H9 (cell line): ENCODE measurements around the gene IL20RA. TPM values are rescaled to one million over a fixed set of nuclear protein-coding genes. Genes with fewer than 3 reads are reported as not detected.

Experiments
- DNase-seq: peaks from one replicate; pipeline ENCODE4 v3.0.0-alpha.2; 2017
- H2AFZ ChIP-seq: one replicate; pipeline ENCODE4 v1.6.1; 2013; ENCODE audit warnings: mild to moderate bottlenecking, low read length, control low read depth, moderate library complexity
- H2AK5ac ChIP-seq: 2 replicates; pipeline ENCODE4 v1.6.1; 2013; ENCODE audit warnings: low read length, control low read depth, mixed read lengths; ENCODE audit not compliant: insufficient read length
- H2BK120ac ChIP-seq: one replicate; pipeline ENCODE4 v1.6.1; 2013; ENCODE audit warnings: low read depth, mild to moderate bottlenecking, low read length, control low read depth, inconsistent platforms; ENCODE audit not compliant: poor library complexity, severe bottlenecking
- H2BK12ac ChIP-seq: 2 replicates; pipeline ENCODE4 v1.6.1; 2013; ENCODE audit warnings: low read length, control low read depth, mixed read lengths, low read depth; ENCODE audit not compliant: insufficient read length
- H2BK15ac ChIP-seq: 2 replicates; pipeline ENCODE4 v1.6.1; 2013; ENCODE audit warnings: low read depth, low read length, control low read depth
- H2BK20ac ChIP-seq: one replicate; pipeline ENCODE4 v1.6.1; 2013; ENCODE audit warnings: low read depth, mild to moderate bottlenecking, low read length, control low read depth, inconsistent platforms; ENCODE audit not compliant: poor library complexity, severe bottlenecking
- H2BK5ac ChIP-seq: 2 replicates; pipeline ENCODE4 v1.6.1; 2013; ENCODE audit warnings: low read length, control low read depth, mixed read lengths; ENCODE audit not compliant: insufficient read length
- H3K14ac ChIP-seq: 2 replicates; pipeline ENCODE4 v1.6.1; 2013; ENCODE audit warnings: low read length, control low read depth; ENCODE audit not compliant: insufficient read depth
- H3K18ac ChIP-seq: 2 replicates; pipeline ENCODE4 v1.6.1; 2013; ENCODE audit warnings: low read depth, mild to moderate bottlenecking, mixed read lengths, low read length, control low read depth; ENCODE audit not compliant: insufficient read length
- H3K23ac ChIP-seq: 2 replicates; pipeline ENCODE4 v1.6.1; 2013; ENCODE audit warnings: low read length, control low read depth, mixed read lengths, low read depth; ENCODE audit not compliant: insufficient read length
- H3K23me2 ChIP-seq: 2 replicates; pipeline ENCODE4 v1.6.1; 2013; ENCODE audit warnings: low read depth, mild to moderate bottlenecking, mixed read lengths, low read length, control low read depth; ENCODE audit not compliant: insufficient read length, poor library complexity, severe bottlenecking
- H3K27ac ChIP-seq: 2 replicates; pipeline ENCODE4 v1.5.1; 2013; ENCODE audit warnings: low read length, control low read depth, mixed read lengths, low read depth; ENCODE audit not compliant: insufficient read length
- H3K27me3 ChIP-seq: 2 replicates; pipeline ENCODE4 v1.6.1; 2013; ENCODE audit warnings: low read length, control low read depth, inconsistent platforms; ENCODE audit not compliant: insufficient read depth
- H3K4ac ChIP-seq: 2 replicates; pipeline ENCODE4 v1.6.1; 2013; ENCODE audit warnings: low read depth, mild to moderate bottlenecking, control low read depth, inconsistent platforms, low read length, moderate library complexity
- H3K4me1 ChIP-seq: 2 replicates; pipeline ENCODE4 v1.6.1; 2013; ENCODE audit warnings: low read length, control low read depth, inconsistent platforms; ENCODE audit not compliant: insufficient read depth
- H3K4me2 ChIP-seq: 2 replicates; pipeline ENCODE4 v1.6.1; 2013; ENCODE audit warnings: low read length, control low read depth, mixed read lengths; ENCODE audit not compliant: insufficient read length, insufficient read depth
- H3K56ac ChIP-seq: 2 replicates; pipeline ENCODE4 v1.6.1; 2013; ENCODE audit warnings: low read depth, mild to moderate bottlenecking, mixed read lengths, low read length, control low read depth; ENCODE audit not compliant: insufficient read length
- H3K79me1 ChIP-seq: 2 replicates; pipeline ENCODE4 v1.6.1; 2013; ENCODE audit warnings: low read depth, mild to moderate bottlenecking, moderate library complexity, low read length, control low read depth, inconsistent platforms; ENCODE audit not compliant: insufficient read depth, poor library complexity, severe bottlenecking
- H3K79me2 ChIP-seq: 2 replicates; pipeline ENCODE4 v1.6.1; 2013; ENCODE audit warnings: low read length, control low read depth, inconsistent platforms; ENCODE audit not compliant: insufficient read depth
- H3K9ac ChIP-seq: 2 replicates; pipeline ENCODE4 v1.6.1; 2013; ENCODE audit warnings: low read length, control low read depth, mixed read lengths; ENCODE audit not compliant: insufficient read length; ENCODE audit errors: extremely low read depth
- H3K9me3 ChIP-seq: one replicate; pipeline ENCODE4 v1.6.1; 2013; ENCODE audit warnings: low read depth, low read length, inconsistent platforms; ENCODE audit not compliant: control insufficient read depth
- H3T11ph ChIP-seq: one replicate; pipeline ENCODE4 v1.6.1; 2013; ENCODE audit warnings: mild to moderate bottlenecking, low read length, control low read depth, inconsistent platforms
- H4K20me1 ChIP-seq: one replicate; pipeline ENCODE4 v1.6.1; 2013; ENCODE audit not compliant: control insufficient read depth, insufficient read length, insufficient read depth
- H4K5ac ChIP-seq: 2 replicates; pipeline ENCODE4 v1.6.1; 2013; ENCODE audit warnings: low read depth, mild to moderate bottlenecking, mixed read lengths, low read length, control low read depth; ENCODE audit not compliant: insufficient read length
- H4K8ac ChIP-seq: replicated peaks from 2 replicates; pipeline ENCODE4 v1.6.1; 2013; ENCODE audit warnings: low read length, control low read depth, mixed read lengths, low read depth; ENCODE audit not compliant: insufficient read length
- H4K91ac ChIP-seq: 2 replicates; pipeline ENCODE4 v1.6.1; 2013; ENCODE audit warnings: low read depth, mild to moderate bottlenecking, moderate library complexity, mixed read lengths, low read length, control low read depth; ENCODE audit not compliant: insufficient read length
- H3K27ac Mint-ChIP-seq, 3 experiments: 2 replicates in 2 of 3; 3 replicates in 1 of 3; pipeline ENCODE4 v1.8.0; 2020 to 2021; ENCODE audit warnings: mixed read lengths in 3 of 3, mild to moderate bottlenecking in 1 of 3, moderate library complexity in 1 of 3
- H3K27me3 Mint-ChIP-seq: 2 replicates; pipeline ENCODE4 v1.8.0; 2021; ENCODE audit warnings: low read depth, mild to moderate bottlenecking, moderate library complexity, mixed read lengths
- H3K36me3 Mint-ChIP-seq, 3 experiments: 2 replicates in 2 of 3; 3 replicates in 1 of 3; pipeline ENCODE4 v1.8.0; 2020 to 2021; ENCODE audit warnings: low read depth in 3 of 3, mixed read lengths in 3 of 3; ENCODE audit not compliant: insufficient read depth in 1 of 3
- H3K4me1 Mint-ChIP-seq, 2 experiments: 2 replicates each; pipeline ENCODE4 v1.8.0; 2020; ENCODE audit warnings: mixed read lengths in 2 of 2
- H3K4me3 Mint-ChIP-seq, 2 experiments: 2 replicates in 1 of 2; 3 replicates in 1 of 2; pipeline ENCODE4 v1.8.0; 2020 to 2021; ENCODE audit warnings: mild to moderate bottlenecking in 2 of 2, mixed read lengths in 2 of 2, moderate library complexity in 1 of 2
- H3K9me3 Mint-ChIP-seq, 2 experiments: 2 replicates in 1 of 2; 3 replicates in 1 of 2; pipeline ENCODE4 v1.8.0; 2020; ENCODE audit warnings: mild to moderate bottlenecking in 2 of 2, mixed read lengths in 2 of 2, moderate library complexity in 1 of 2
- CTCF ChIP-seq: fragments of 200-600 bp; sonication (generic); conservative IDR thresholded peaks from 3 replicates; pipeline ENCODE4 v1.8.0; 2021; ENCODE audit warnings: antibody characterized with exemption, mild to moderate bottlenecking
- WGBS: extraction: QIAGEN DNeasy Blood & Tissue Kit; methylation state at CpG from one replicate; pipeline ENCODE4 v1.1.7; 2013; ENCODE audit warnings: missing lambda C conversion rate, low lambda C conversion rate, mixed read lengths; ENCODE audit not compliant: insufficient read length; ENCODE audit errors: extremely low coverage; 5-methylcytosine and 5-hydroxymethylcytosine counted together
- total RNA-seq: library from RNA; stranded (reverse); gene quantifications from 2 replicates; pipeline ENCODE4 v1.2.1, GENCODE V29; 2021

The IL20RA gene
- total RNA-seq, 1 experiment from 2014 or later = 0.74 TPM

- no peaks in the 10 kb centered on the region for H3K27me3 ChIP-seq
- H3K9me3 ChIP-seq = no peaks in the 10 kb centered on the region
- H3K79me2 ChIP-seq = no peaks in the 10 kb centered on the region
- no peak overlapping the region for H2BK15ac ChIP-seq
- no peak overlapping the region for H4K91ac ChIP-seq
- H3K4ac ChIP-seq = no peak overlapping the region
- no peak overlapping the region for H4K5ac ChIP-seq
- no peaks in the 10 kb centered on the region for H3K23me2 ChIP-seq
- no peak overlapping the region for H2AK5ac ChIP-seq
- no peak overlapping the region for H3T11ph ChIP-seq
- peaks cover 1% of the 10 kb centered on the region; the same call in 1 of the 2 replicates for H3K27me3 Mint-ChIP-seq
- H3K23ac ChIP-seq = no peak overlapping the region
- H3K27ac Mint-ChIP-seq = no peak overlapping the region
- no peak overlapping the region for H3K4me2 ChIP-seq
- H2BK12ac ChIP-seq = no peak overlapping the region
- H3K4me3 Mint-ChIP-seq = no peak overlapping the region
- no peak overlapping the region for H2AFZ ChIP-seq
- H3K14ac ChIP-seq = no peak overlapping the region
- H4K20me1 ChIP-seq = no peaks in the 10 kb centered on the region
- no peaks in the 10 kb centered on the region for H3K79me1 ChIP-seq
- no peak overlapping the region for H3K18ac ChIP-seq
- no peak overlapping the region for H4K8ac ChIP-seq
- no peak overlapping the region for H3K27ac ChIP-seq
- H2BK20ac ChIP-seq = no peak overlapping the region
- no CpG with 5 or more reads among the region's 2 CpGs for WGBS
- no peak overlapping the region for H3K9ac ChIP-seq
- H3K36me3 Mint-ChIP-seq = no peaks in the 10 kb centered on the region; a peak in 1 of 7 replicates
- no peak for TF ChIP-seq CTCF
- no peak overlapping the region for H2BK120ac ChIP-seq
- H3K4me1 Mint-ChIP-seq = peaks cover 2 to 3% of the 10 kb centered on the region in 2 experiments
- H3K56ac ChIP-seq = no peak overlapping the region
- no peaks in the 10 kb centered on the region for H3K9me3 Mint-ChIP-seq
- no peak for DNase-seq
- 0 out of 2 replicates have a peak, but pooled peaks cover 3% of the 10 kb centered on the region for H3K4me1 ChIP-seq
- no peak overlapping the region for H2BK5ac ChIP-seq
These were observed 61.1 kb downstream of the IL20RA start for GRCh38 chr6:136983687-136984086.
